Jurkat, Clone E6-1 (cell line): ENCODE results near the gene BCAT1.

Experiments used
- DNase-seq: peaks from one replicate; pipeline ENCODE4 v3.0.0-alpha.2; 2011; ENCODE audit warnings: low read depth, low spot score
- H3K4me3 ChIP-seq: 2 replicates; pipeline ENCODE4 v1.5.1; 2011; ENCODE audit warnings: mild to moderate bottlenecking, low read length, control low read depth, moderate library complexity

The BCAT1 gene

GRCh38 chr12:24904871-24905270, 44.0 kb downstream of the BCAT1 start:
- no peak for DNase-seq
- no peak overlapping the region for H3K4me3 ChIP-seq

- no peak overlapping the region for H3K4me3 ChIP-seq
- DNase-seq, result no peak
Measured at GRCh38 chr12:24903329-24904088, 45.4 kb downstream of the BCAT1 start.

- no peak for DNase-seq
- H3K4me3 ChIP-seq, result no peak overlapping the region
Measured at GRCh38 chr12:24902511-24903328, 46.2 kb downstream of the BCAT1 start.

DNA sequence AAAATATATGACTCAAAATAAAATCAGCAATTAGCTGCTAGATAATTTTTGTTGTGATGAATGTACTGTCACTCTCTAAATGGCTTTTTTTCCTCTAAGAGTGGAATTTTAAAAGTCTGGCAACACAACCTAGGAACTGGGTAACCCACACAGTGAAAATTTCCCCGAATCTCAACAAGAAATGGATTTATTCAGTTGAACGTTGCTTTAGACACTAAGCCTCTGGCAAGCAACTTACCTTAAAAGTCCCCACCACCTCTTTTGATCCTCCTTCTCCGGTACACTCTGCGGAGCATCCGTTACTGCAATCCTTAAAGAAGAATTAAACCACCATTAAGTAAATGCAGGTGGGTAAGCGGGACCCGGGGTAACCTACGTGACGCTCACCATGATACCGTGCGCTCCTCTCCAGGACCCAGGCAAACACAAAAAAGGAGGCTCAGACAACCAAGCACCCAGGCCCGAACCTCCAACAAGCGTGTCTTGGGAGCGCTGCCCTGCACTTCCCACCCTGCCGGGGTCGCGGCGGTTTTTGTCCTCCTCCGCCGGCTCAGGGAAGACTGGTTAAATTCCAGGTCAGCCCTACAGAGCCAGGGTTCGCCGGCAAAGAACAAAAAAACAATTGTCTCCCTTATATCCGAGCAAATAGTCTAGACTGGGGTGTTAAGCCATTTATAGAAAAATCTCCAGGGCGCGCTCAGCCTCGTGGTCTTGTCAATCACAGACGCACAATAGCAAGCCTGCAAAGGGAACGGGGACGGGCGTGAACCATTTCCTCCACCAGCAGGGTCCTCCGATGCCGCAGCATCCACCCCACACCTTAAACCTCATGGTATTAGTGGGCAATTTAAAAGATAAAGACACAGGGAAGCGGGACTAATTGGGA, 47.1 kb downstream of the BCAT1 start:
- no peak overlapping the region for H3K4me3 ChIP-seq
- DNase-seq, result no peak

GRCh38 chr12:24900196-24900595, 48.7 kb downstream of the BCAT1 start:
- H3K4me3 ChIP-seq, result no peak overlapping the region
- DNase-seq, result no peak

GRCh38 chr12:24899503-24900075, 49.3 kb downstream of the BCAT1 start:
- no peak overlapping the region for H3K4me3 ChIP-seq
- DNase-seq, result no peak

DNA sequence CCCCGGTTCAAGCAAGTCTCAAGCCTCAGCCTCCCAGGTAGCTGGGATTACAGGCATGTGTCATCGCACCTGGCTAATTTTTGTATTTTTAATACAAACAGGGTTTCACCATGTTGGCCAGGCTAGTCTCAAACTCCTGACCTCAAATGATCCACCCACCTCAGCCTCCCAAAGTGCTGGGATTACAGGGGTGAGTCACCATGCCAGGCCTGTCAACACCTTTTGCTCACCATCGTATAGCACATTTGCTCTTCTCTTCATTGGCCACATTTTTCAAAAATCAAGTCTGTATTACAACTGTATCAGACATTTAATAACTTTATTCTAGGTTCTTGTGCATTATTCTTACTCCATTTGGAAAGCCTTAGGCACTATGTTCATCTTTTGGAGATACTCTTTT, 50.3 kb downstream of the BCAT1 start:
- no peak for DNase-seq
- no peak overlapping the region for H3K4me3 ChIP-seq

- H3K4me3 ChIP-seq, result no peak overlapping the region
- DNase-seq, result no peak
Measured at GRCh38 chr12:24898185-24898584, 50.7 kb downstream of the BCAT1 start.

GRCh38 chr12:24896171-24896570, 52.7 kb downstream of the BCAT1 start:
- no peak for DNase-seq
- no peak overlapping the region for H3K4me3 ChIP-seq

DNA sequence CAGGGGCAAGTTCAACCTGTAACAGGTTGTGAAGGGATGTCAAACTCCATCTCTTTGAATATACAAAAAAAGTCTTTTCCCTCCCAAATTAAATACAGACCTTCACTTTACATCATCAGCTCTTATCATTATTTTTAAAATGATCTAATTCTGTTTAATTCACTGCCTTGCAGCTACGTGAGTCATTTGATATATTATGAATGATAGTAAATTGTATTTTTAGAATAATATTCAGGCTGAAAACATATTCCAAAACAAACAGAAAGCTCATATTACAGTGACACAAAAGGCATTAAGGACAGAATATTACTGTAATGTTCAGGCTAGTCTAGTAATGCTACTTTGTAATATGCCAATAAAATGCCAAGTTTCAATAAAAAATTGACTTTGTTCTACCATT, 53.3 kb downstream of the BCAT1 start:
- DNase-seq, result no peak
- H3K4me3 ChIP-seq, result no peak overlapping the region

- no peak overlapping the region for H3K4me3 ChIP-seq
- DNase-seq, result no peak
Measured at GRCh38 chr12:24894879-24895278, 54.0 kb downstream of the BCAT1 start.

DNA sequence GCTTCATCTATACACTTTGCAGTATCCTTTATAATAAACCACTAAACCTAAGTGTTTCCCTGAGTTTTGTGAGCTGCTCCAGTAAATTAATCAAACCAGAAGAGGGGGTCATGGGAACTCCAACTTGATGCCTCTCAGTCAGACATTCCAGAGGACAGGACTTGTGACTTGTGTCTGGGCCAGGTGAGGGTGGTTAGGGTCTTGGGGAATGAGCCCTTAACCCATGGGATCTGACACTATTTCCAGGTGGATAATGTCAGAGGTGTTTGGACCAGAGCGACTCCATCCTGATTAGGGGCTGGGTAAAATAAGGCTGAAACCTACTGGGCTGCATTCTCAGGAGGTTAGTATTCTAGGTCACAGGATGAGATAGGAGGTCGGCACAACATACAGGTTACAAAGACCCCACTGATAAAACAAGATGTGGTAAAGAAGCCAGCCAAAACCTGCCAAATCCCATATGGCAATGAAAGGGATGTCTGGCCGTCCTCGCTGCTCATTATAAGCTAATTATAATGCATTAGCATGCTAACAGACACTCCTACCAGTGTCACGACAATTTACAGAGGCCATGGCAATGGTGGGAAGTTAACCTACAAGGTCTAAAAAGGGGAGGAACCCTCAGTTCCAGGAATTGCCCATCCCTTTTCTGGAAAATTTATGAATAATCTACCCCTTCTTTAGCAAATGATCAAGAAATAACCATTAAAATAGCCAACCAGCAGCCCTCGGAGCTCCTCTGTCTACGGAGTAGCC, 58.7 kb downstream of the BCAT1 start:
- no peak overlapping the region for H3K4me3 ChIP-seq
- DNase-seq, result no peak

GRCh38 chr12:24889411-24889810, 59.5 kb downstream of the BCAT1 start:
- H3K4me3 ChIP-seq, result no peak overlapping the region
- no peak for DNase-seq

- no peak overlapping the region for H3K4me3 ChIP-seq
- DNase-seq, result no peak
Measured at GRCh38 chr12:24888813-24889212, 60.1 kb downstream of the BCAT1 start.

DNA sequence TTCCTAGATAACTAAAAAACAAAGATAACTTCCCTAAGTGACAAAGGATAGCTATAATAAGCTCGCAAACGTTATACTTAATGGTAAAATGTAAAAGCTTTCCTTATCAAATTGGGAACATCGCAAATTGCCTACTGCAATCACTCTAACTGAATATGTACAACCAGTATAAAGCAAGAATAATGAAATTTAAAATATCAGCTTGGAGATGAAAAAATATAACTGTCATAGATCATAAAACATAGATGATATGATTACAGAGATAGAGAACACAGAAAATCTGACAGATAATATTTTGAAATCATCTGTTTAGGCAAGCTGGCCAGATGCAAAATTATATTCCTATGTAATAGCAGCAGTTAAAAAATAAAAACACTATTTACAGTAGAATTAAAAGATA, 64.0 kb downstream of the BCAT1 start:
- no peak for DNase-seq
- H3K4me3 ChIP-seq, result no peak overlapping the region

GRCh38 chr12:24881724-24882371, 67.1 kb downstream of the BCAT1 start:
- no peak overlapping the region for H3K4me3 ChIP-seq
- no peak for DNase-seq

- DNase-seq, result no peak
- no peak overlapping the region for H3K4me3 ChIP-seq
Measured at GRCh38 chr12:24881227-24881626, 67.7 kb downstream of the BCAT1 start.

DNA sequence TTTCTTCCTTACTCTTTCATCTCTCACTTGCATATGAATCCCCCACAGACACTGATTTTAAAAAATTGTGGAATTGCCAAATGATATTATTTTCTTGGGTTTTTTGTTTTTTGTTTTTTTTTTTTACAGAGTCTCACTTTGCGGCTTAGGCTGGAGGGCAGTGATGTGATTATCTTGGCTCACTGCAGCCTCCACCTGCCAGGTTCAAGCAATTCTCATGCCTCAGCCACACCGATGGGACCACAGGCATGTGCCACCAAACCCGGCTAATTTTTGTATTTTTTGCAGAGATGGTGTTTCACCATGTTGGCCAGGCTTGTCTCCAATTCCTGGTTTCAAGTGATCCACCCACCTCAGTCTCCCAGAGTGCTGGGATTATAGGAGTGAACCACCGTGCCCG, 68.2 kb downstream of the BCAT1 start:
- DNase-seq, result no peak
- no peak overlapping the region for H3K4me3 ChIP-seq
